NCI-H345 (cell line): ENCODE data around the gene TNS3.

Experiments used
- DNase-seq: peaks from one replicate; lab custom pipeline; 2025; lab: John Stamatoyannopoulos, UW

Gene TNS3

DNA sequence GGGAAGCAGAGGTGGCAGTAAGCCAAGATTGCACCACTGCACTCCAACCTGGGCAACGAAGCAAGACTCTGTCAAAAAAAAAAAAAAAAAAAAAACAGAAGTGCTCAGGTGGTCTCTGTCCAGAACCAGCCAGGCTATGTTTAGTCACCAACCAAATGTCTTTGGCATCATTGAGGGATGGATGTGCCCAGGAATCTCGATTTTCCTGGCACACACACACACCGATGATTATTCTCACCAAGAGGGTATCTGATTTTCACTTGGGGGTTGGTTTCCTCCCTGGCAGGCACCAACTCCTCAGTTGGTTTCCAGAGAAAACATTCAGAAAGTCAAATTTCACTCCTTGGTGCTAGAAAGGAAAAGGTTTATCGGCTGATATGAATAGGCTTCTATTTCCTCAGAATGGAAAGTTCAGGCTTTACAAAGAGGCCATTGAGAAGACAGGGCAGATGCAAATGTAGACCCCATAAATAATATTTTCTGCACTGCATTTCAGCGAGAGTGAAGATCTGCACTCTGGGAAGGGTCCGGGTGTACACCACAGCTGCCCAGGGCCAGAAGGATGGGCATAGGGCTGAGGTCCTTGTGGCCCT, 154.8 kb downstream of the TNS3 start:
- no peak for DNase-seq

DNA sequence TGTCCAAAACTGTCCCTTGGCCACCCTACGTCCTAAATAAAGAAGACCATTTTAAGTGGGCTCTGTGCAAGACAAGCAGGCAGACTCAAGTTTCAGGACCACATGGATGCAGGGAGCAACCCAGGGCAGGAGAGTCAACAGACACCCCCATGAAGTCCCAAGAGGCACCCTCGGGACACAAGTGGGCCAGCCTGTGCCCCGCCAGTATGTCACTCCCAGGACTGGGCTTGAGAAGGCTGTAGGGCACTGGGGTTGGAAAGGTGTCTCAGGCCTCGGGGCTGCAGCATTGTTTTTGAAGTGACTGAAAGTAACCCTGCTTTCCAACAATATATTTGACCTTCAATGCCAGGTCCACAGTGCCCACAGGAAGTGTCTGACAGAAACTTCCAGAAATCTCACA, 157.4 kb downstream of the TNS3 start:
- DNase-seq: no peak

DNA sequence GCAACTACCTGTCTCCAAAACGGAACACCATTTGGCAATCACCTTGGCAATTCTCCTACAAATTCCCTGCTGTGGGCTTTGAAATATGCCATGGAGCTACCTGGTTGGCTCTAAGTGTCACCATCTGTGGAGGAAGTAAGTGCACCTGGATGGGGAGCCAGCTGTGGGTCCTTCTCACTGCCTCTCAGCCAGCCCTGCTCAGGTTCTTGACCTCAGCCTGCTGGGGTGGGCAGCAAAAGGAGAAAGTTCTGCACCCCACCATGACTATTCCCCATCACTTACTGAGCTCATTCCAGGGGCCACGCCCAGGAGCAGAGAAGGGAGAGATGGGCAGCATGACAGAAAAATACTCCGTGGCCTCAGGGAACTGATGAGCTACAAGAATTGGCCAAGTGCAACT, 158.7 kb downstream of the TNS3 start:
- DNase-seq: no peak

DNA sequence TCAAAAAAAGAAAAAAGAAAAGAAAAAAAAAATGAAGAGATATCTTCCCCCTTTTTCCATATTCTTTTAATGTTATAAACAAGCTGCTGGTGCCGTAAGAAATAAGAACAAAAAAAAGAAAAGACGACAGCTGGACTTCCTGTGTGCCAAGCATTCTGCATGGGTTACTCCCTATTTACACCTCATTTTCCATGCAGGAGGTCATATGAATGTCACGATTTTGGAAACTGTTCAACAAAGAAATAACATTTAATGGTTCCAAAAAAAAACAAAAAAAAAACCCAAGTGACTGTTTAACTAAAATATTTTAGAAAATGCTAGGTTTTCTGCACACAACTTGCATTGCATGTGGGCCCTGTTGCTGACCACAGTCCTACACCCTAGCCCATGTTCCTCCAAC, 159.3 kb downstream of the TNS3 start:
- DNase-seq: no peak

DNA sequence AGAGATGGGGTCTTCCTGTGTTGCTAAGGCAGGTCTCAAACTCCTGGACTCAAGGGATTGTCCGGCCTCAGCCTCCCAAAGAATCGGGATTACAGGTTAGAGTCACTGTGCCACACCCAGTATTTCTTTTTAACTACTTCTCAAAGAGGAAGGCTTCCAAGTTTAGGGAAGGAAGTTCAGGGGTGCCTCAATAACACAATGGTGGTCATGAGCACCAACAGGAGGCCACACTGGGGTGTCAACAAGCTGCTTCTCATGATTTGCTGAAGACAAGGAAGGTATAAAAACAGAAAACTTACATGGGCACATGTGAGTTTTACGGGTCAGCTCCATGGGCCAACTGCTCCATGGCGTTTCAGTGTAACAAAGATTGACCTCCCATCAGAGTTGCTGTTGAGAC, 160.5 kb downstream of the TNS3 start:
- no peak for DNase-seq

DNA sequence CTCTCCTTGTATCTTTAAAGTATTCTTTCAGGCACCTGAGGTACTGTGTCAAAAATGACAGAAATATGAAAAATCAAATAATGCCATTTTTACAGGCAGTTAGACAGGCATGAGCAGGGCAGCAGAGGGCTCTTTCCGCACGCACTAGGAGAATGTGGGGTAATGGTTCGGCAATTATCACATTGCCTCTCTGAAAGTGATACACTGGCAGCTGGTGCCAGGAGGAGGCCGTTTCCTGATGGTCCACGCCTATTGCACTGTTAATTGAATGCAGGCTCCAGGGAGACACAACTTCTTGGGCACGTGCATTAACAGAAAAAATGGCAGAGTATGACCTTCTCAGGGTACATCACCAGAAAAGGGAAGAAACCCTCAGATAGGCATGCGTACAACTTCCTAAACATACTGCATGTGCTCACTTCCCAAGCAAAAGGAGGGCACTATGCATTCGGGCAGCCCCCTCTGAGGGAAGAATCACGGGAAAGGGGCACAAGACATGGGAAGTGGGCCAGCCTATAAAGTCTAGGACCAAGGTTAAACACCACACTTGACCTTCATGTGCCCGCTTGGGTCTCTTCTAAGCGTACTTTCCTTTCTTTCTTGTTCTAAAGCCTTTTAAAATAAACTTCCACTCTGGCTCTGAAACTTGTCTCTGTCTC, 161.7 kb downstream of the TNS3 start:
- DNase-seq: no peak

DNA sequence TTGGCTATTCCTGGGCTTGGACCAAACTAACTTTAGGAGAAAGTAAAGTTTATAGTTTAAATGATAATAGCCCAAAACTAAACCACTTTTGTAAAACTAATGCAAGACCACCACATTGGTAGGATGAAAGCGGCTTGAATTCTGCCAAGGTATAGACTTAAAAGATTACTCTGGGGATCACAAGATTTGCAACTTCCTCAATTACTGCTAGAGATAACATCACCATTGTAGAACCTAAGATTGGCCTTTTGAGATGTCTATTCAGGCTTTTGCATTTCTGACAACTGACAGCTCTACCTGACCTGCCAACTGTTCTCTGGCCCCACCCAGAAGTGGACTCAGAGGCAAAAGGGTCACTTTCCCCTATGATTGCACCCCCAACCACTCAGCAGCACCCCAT, 162.4 kb downstream of the TNS3 start:
- DNase-seq: no peak

DNA sequence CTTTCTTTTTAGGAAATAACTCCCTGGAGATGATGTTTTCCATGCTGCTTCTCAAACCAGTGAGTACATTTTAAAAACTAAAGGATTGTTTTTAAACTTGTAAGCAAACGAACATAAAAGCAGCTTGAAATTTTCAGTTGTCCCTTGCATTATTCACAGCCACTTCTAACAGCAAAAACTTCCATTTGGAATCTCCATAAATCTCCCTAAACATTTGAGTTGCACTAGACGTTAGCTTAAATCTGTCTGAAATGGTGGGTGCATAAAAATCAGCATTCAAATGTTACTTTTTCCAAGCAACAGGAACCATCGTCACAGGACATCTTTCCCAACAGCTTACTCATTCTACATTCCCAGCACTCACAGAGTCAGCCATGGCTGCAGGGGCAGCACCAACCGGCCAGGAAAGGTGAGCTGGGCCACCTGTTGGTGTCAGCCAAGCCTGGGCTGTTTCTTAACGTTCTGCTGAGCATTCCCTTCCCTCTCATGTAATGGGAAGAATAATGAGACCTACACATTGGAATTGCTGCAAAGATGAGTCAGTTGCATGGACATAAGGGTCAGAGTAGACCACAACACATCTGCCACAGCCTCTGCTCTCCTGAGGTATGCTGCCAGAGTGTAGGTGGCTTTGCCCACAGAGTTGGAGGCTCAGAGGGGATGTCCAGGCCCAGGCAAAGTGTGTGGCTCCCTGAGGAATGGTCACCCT, 163.2 kb downstream of the TNS3 start:
- DNase-seq: no peak

DNA sequence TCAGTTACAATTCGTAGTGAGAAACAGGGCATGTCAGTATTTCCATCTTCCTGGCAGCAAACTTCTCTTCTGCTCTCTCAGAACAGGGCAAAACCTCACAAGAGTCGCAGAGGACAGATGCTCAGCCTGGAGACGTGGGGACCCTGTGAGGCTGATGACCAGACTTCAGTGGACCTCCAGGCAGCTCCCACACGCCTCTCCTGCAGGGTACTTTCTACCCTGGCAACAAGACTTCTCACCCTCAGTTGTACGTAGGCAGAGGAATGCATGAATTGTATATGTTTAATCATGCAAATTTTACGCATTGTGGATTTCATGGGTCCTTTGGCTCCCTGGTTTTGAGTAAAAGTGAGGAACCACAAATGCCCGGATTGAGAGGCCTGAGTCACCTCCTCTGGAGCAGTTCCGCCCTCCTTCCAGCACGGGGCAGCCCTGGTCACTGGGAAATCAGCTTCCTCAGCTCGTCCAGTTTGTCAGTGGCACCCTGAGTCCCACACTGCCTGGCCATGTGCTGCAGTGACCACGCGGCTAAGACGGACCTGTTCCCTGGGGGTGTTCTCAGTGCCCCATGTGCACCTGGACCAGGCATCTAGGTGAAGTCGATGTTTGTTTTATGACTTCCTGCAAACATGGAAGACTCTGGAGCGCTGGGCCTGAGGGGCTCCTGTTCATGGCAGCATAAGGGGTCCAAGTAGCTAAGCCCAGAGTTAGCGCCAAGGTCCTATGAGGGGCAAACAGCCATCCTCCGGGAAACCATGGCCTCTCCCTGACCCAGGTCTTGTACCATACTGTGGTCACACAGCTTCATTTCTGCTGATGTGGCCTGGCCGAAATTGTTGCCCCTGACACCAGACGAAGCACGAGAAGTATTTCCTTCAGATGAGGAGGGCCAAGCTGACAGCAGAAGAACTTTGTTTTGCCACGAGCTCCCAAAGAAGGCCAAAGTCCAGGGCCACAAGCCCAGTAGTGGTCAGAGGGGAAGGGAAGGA, 165.1 kb downstream of the TNS3 start:
- DNase-seq: no peak

DNA sequence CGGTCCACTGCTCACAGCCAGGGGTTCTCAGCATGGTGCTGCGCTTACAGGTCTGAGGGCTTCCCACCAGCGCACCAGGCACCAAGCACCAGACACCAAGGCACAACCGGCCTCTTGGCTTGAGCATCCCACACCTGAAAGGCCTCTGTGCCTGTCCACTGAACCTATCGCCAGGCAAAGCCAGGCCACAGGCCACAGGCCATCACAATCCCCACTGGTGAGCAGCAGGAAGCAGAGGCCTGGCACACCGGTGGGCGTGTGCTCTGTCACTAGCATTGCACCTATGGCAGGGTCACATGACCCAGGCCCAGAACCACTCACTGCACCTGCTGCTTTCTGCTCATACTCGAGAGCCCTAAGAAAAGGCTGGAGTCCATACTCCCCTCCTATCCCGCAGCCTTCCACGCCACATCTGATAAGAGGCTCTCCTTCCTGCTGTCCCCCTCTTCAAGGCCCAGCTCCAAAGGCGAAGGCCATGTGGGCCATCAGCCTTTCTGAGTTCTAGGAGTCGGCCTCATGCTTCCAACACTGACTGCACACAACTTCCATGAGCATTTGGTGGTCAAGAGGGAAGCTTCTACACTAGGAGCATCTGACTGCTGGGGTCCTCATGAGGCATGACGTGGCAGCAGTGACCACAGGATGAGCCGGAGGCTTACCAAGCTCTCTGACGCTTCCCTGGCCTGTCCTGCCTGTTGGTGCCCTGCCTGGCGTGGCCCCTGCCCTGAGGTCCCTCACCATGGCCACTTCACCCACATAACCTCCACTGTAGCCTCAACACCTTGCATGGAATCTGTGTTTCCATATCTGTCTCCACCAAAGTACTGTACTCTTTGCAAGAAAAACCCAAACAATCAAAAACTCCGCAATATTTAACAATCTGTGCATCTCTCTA, 166.3 kb downstream of the TNS3 start:
- DNase-seq: no peak

DNA sequence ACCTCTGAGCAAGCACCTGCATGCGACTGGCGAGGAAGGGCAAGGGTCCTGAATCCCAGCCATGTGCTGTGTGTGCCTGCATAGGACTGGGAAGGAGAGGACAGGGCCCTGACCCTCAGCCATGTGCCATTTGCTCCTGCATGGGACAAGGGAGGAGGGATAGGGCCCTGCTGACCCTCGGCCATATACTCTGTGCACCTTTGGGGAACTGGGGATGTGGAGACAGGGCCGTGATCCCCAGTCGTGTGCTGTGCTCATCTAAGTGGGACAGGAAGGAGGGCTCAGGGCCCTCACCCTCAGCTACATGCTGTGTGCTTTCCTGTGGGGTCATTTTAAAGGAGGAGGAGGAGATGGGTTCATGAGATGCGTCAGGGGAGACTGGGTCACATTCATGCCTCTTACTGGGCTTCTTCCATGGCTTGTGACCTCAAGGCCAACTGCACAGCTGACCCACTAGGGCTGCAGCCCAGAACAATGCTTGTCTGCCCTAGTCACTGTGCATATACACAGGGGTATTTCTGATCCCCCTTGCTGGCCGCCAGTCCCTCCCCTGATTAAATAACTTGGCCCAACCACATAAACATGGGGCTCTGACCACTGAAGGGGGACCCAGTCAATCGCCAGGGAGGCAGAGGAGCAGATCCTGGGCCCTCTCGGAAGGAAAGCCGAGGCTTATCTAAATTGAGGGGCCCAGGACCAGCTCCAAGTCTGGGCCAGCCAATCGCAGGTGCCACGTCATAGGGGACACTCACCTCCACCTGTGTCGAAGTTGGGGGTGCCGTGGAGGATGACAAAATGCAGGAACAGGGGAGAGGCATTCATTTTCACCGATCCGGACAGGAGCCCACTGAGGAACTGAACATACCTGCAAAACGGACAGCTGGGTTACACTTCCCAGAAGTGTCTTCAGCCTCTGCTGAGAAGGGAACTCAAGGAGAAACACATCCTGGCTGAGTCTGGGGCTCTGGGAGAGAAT, 167.3 kb downstream of the TNS3 start:
- DNase-seq: no peak

DNA sequence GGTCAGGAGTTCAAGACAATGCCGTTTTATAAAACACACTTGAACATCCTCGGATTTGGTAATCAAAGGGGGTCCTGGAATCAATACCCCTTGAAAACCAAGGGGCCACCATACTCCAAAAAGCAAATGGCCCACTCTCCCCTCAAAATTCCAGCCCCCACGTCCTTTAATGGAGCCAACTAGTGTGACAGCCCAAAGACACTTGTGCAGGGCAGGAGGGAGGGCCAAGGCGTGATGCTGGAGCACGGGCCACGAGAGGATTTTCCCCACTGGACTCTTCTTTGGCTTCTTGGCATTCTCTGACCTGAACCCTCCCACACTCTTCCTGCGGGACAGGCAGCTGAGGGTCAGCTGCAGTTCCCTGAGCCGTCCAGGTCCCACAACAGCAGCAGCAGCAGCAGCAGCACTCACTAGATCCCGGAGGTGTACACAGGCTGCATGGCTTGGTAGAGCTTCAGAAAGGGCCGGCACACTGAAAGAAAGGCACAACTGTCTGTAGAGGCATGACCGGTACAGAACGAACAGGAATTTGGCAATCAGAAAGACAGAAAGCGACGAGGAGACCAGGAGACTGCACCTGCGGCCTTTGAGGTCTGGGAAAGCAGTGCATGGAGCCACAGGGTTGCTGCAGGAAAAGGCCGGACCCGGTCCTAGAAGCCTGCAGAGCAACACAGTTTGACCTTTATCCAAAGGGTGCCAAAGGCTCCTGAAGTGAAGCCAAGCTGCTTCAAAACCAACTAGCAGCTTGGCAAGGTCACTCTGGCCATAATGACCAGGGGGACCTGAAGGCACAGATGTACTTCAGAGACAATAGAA, 168.2 kb downstream of the TNS3 start:
- no peak for DNase-seq

DNA sequence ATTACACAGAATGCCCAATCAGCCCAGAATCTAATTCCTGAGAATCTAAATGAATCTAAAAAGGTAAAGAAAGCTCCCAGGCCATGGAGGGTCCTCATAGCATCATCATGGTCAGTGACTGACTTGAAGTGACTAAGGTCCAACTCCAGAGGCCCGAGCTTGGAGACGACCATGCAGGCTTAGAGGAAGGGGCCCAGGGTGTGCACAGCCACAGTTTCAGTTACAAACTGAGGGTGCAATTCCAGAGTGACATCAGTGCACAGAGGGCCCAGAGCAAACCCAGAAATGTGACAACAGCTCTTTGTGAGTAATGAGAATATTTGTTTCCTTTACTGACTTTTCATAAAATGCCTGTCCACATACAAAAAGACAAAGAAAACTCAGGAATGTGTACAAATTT, 170.0 kb downstream of the TNS3 start:
- no peak for DNase-seq

DNA sequence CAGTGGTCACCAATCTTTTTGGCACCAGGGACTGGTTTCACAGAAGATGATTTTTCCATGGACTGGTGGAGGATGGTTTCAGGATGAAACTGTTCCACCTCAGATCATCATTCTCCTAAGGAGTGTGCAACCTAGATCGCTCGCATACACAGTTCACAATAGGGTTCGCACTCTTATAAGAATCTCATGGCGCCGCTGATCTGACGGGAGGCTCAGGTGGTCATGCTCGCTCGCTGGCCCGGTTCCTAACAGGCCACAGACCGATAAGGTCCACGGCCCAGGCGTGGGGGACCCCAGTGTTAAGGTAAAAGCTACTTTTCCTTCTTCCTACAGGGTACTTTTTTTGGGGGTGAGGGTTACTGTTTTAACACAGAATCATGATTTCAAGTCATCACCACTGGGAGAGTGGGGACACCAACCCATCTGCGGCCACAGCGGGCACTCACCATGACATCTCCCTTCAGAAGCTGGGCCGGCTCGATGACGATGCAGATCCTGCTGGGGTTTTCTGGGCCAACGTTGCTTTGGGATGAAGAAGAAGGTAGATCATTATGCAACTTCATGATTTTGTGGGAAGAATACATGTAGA, 170.5 kb downstream of the TNS3 start:
- no peak for DNase-seq

DNA sequence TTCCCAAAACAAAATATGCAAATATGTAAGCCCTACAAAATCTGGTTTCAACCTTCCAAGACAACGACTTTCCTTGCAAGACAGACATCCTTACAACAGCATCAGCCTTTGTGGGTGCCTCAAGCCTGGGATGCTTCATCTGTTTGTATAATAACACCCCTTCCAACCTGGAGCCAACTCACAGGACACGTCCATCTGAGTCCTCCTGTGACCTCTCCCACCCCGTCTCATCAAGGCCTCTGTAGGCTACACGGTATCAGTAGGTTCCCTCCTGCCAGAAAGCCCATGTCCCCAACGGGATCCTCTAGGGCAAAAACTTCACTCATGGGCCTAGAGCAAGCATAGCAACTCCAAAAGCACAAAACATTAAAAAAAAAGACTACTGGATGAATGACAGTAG, 173.2 kb downstream of the TNS3 start:
- DNase-seq: no peak

DNA sequence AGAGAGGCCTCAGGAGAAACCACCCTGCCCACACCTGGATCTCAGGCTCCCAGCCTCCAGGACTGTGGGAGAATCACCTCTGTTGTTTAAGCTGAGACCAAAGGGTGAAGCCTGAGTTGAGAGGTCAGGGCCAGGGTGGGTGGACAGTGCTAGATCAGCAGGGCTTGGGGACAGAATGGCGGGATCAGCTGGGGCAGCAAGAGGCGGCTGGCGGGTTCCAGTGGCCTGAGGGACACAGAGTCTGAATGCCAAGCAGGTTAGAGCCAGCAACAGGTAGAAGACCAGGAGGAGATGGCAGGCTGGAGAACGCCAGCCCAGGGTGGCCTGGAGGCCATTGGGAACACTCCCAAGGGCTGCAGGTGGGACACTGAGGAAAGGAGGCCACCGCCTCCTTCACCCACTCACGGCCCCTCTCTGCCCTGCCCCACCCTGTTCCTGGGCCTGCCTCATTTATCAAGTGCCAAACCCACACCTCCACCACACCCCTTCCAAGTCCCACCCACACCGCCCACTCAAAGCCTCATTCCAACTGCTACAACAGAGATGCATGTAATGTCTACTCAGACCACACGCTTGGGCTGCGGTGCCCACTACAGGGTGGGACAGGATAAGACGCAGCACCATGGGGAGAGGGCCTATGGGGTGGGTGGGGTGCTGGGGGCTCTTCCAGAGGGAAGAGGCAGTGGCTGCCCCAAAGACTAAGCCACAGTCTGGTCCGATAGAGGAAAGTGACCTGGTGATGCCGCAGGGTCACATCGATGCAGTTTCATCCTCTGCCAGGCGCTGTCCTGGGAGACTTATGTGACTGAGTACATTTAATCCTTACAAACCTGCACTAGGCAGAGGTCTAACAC, 173.9 kb downstream of the TNS3 start:
- no peak for DNase-seq

DNA sequence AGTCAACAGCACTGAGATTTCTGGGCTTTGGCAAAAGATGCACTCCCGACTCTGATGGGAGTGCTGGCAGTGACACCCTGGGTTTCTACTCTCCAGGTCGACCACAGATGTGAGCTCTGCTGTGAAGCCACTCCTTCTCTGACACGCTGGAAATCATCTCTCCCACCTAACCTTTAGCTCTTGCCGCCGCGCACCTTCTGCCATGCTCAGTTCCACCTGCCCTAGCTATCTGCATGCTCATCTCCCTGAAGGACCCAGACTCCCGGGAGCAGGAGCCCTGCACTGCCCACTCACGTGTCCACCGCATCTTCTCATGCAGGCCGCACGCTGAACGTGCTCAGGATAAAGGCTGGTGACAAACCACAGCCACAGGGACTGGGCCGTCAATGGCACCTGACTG, 174.8 kb downstream of the TNS3 start:
- DNase-seq: no peak

DNA sequence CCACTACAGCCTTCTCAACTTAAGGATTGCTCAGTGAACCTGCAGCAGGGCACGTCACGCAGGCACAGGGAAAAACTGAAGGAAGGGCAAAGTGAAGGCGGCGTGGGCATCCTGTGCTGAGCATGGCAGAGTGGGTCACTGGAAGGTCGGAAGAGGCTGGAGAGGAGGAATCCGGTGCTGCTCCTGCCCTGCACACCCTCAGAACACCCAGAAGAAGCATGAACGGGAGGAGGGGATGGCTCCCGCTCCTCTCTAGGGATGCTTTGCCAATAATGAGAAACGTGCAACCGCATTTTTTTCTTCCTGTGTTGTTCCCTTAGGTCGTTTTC, 175.1 kb downstream of the TNS3 start:
- no peak for DNase-seq
